HepG2 (cell line): Measurements from ENCODE around the gene MED15.

ENCODE experiments used
- ASH2L ChIP-seq: fragments of 300-600, 200-600 bp; sonication (generic); IDR thresholded peaks from 2 replicates; pipeline ENCODE4 v1.7.0; 2017; ENCODE audit warnings: low read depth, mild to moderate bottlenecking, moderate library complexity, mixed read lengths, low read length; ENCODE audit not compliant: insufficient read length
- ETV6 ChIP-seq: sonication (generic); formaldehyde crosslinking; conservative IDR thresholded peaks from 2 replicates; pipeline ENCODE4 v1.4.0; 2020; ENCODE audit warnings: missing genetic modification reagents
- JUND ChIP-seq: sonication (generic); formaldehyde crosslinking; IDR thresholded peaks from 2 replicates; pipeline ENCODE4 v1.8.0; 2022; ENCODE audit warnings: mild to moderate bottlenecking, missing genetic modification reagents
- MAFF ChIP-seq: IDR thresholded peaks from 2 replicates; pipeline ENCODE4 v1.6.1; 2011; ENCODE audit warnings: low read depth, low read length, improper control_type of control experiment
- POLR2A ChIP-seq, 2 experiments: IDR thresholded peaks; 2 replicates each; pipeline ENCODE4 v1.6.1; 2011; ENCODE audit warnings: low read depth in 2 of 2, low read length in 2 of 2, mild to moderate bottlenecking in 1 of 2, moderate library complexity in 1 of 2; ENCODE audit not compliant: insufficient read depth in 1 of 2
- RFX3 ChIP-seq: IDR thresholded peaks from 2 replicates; pipeline ENCODE4 v1.6.1; 2016; ENCODE audit warnings: missing biosample characterization, missing genetic modification reagents
- SRSF9 ChIP-seq: fragments of 200-400 bp; formaldehyde crosslinking; IDR thresholded peaks from 2 replicates; pipeline ENCODE4 v1.6.1; 2018; ENCODE audit warnings: borderline replicate concordance, mild to moderate bottlenecking, low read depth, low read length; ENCODE audit not compliant: insufficient read depth, poor library complexity, severe bottlenecking
- YEATS2 ChIP-seq: sonication (generic); formaldehyde crosslinking; IDR thresholded peaks from 2 replicates; pipeline ENCODE4 v1.4.0; 2020; ENCODE audit warnings: missing genetic modification reagents, borderline replicate concordance
- ZSCAN30 ChIP-seq: sonication (generic); formaldehyde crosslinking; IDR thresholded peaks from 2 replicates; pipeline ENCODE4 v1.5.0; 2020; ENCODE audit warnings: mild to moderate bottlenecking, missing genetic modification reagents
- TF ChIP-seq, protein P1 (sequence below): IDR thresholded peaks from 2 replicates; pipeline ENCODE4 v1.6.1; 2012; ENCODE audit warnings: inconsistent platforms
- TF ChIP-seq, protein P2 (sequence below): sonication (generic); formaldehyde crosslinking; IDR thresholded peaks from 2 replicates; pipeline ENCODE4 v1.5.0; 2020; ENCODE audit warnings: mild to moderate bottlenecking, missing genetic modification reagents, moderate library complexity
- TF ChIP-seq, protein P3 (sequence below): sonication (generic); formaldehyde crosslinking; conservative IDR thresholded peaks from 2 replicates; pipeline ENCODE4 v1.4.0; 2020; ENCODE audit warnings: missing genetic modification reagents

DNA sequence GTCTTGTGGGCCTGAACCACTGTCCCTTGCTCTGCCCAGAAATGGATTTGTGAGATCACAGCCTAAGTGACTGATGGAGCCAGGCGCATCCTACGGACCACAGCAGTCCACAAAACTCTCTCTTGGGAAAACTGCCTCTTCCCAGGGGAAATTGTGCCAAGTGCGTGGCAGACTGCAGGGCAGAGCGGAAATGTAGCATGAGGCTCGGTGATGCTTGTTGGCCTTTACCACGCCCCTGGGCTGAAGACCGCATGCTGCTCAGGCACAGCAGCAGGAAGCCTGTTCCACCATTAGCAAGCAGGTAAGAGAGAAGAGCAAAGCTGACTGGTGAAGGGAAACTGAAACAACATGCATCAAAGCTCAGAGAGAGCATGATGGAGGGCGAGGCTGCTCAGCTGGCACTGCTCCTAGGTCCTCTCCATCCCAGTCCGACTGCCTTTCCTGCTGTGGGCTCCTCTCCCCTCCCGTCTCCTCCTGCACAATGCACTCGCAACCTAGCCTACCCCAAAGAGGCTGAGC is 43.3 kb upstream of the MED15 start:
- TF ChIP-seq SRSF9, result no peak
- TF ChIP-seq, protein P1, sequence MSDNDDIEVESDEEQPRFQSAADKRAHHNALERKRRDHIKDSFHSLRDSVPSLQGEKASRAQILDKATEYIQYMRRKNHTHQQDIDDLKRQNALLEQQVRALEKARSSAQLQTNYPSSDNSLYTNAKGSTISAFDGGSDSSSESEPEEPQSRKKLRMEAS, result no peak
- TF ChIP-seq JUND, result no peak
- TF ChIP-seq ASH2L, result no peak
- TF ChIP-seq, protein P2, sequence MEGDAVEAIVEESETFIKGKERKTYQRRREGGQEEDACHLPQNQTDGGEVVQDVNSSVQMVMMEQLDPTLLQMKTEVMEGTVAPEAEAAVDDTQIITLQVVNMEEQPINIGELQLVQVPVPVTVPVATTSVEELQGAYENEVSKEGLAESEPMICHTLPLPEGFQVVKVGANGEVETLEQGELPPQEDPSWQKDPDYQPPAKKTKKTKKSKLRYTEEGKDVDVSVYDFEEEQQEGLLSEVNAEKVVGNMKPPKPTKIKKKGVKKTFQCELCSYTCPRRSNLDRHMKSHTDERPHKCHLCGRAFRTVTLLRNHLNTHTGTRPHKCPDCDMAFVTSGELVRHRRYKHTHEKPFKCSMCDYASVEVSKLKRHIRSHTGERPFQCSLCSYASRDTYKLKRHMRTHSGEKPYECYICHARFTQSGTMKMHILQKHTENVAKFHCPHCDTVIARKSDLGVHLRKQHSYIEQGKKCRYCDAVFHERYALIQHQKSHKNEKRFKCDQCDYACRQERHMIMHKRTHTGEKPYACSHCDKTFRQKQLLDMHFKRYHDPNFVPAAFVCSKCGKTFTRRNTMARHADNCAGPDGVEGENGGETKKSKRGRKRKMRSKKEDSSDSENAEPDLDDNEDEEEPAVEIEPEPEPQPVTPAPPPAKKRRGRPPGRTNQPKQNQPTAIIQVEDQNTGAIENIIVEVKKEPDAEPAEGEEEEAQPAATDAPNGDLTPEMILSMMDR (CRISPR knock-in tag), result no peak
- no peak for TF ChIP-seq ETV6
- no peak for TF ChIP-seq RFX3 (CRISPR knock-in tag)
- no peak for TF ChIP-seq YEATS2 (CRISPR knock-in tag)
- no peak for TF ChIP-seq MAFF
- TF ChIP-seq, protein P3, sequence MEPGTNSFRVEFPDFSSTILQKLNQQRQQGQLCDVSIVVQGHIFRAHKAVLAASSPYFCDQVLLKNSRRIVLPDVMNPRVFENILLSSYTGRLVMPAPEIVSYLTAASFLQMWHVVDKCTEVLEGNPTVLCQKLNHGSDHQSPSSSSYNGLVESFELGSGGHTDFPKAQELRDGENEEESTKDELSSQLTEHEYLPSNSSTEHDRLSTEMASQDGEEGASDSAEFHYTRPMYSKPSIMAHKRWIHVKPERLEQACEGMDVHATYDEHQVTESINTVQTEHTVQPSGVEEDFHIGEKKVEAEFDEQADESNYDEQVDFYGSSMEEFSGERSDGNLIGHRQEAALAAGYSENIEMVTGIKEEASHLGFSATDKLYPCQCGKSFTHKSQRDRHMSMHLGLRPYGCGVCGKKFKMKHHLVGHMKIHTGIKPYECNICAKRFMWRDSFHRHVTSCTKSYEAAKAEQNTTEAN (CRISPR knock-in tag), result no peak
- TF ChIP-seq POLR2A (IDR thresholded peaks at IDR 0.05; ENCODE audit: insufficient read depth in 1 of 2, low read depth in 2 of 2, low read length in 2 of 2), result no peak
- TF ChIP-seq ZSCAN30, result no peak
